Activated CD4-positive, alpha-beta T cell treated with anti-CD3 and anti-CD28 coated beads, Interleukin-2, Interleukin-4, amounts not matched to agents 100 ng/mL and 50 ng/mL, durations not matched to agents 16 hours and 8 hours (primary cell): Measurements from ENCODE around the gene OR2V1.
"Not testable (repeated sequence)": the region's sequence is repeated elsewhere in the genome, so short reads cannot be mapped to it uniquely, and the experiment has no call there.

Experiments
- DNase-seq: peaks from one replicate; pipeline ENCODE4 v3.0.0-alpha.2; 2020; ENCODE audit warnings: low spot score

The OR2V1 gene

DNA sequence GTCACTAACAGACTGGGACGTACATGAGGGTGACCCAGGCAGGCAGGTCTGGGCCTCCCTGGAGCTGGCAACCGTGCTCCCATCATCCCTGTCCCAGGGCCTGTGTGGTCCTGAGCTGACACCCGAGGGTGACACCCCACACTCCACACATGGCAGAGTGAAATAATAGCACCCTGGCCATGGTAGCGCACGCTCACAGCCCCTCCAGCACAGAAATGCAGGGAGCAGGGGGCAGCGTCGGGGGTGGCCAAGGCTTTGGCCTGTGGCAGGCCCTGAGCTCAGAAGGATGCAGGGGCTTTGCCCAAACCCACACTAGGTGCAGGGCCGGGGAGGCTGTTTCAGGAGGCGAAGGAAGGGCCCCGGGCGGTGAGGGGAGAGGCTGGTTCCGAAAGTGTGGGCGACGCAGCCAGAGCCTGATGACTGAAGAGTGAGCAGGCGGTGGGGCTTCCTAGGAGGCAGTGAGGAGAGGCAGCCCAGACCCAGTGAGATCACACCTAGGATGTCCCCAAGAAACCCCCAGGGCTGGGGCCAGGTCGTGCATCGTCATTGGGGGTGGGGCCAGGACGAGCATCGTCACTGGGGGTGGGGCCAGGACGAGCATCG, 29.3 kb upstream of the OR2V1 start:
- DNase-seq = no peak

DNA sequence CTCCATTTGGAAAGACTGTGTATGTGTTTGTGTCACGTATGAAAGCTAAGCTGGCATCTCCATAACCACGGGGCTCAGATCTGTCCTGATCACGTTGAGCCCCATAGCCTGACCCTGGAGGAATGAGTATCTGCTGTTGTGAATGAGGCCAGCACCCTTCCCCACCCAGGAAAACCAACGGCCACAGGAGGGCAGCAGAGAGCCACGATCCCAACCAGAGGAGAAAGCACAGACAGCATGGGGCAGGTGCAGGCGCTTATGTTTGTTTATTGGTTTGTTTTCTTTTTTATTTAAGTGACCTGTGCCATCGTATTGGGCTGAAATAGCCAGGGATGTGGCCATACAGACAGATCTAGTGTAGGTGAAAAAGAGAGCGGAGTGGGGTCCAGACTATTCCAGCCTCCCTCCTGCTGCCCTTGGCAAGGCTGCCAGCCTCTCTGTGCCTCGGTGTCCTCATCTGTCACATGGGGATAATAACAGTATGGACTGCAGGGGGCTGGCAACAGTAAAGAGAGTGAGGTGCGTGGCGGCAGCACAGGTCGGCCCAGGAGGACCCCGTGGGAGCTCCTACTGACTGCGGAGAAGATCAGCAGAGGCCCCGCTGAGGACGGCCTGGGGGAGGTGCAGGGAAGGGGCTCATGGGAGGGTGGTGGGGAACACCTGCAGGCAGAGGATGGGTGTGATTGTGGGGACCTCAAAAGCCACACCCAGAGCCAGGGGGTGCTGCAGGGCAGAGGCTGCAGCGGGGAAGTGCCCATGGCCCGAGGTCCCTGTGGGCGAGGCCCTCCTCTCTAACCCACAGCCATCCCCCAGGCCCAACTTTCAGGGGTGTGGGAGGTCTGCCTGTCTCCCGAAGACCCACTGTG, 28.6 kb upstream of the OR2V1 start:
- peak; percentile 92 for DNase-seq

DNA sequence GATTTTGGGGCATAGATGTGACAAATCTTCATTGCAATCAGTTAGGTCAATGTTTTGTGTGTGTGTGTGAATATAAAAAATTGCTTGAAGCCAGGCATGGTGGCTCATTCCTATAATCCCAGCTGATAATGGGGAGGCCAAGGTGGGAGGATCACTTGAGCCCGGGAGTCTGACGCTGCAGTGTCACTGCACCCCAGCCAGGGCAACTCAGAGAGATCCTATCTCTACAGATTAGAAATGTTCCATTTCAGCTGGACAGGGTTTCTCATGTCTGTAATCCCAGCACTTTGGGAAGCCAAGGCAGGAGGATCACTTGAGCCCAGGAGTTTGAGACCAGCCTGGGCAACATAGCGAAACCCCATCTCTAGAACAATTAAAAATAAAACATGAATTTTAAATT, 27.9 kb upstream of the OR2V1 start:
- DNase-seq = no peak

DNA sequence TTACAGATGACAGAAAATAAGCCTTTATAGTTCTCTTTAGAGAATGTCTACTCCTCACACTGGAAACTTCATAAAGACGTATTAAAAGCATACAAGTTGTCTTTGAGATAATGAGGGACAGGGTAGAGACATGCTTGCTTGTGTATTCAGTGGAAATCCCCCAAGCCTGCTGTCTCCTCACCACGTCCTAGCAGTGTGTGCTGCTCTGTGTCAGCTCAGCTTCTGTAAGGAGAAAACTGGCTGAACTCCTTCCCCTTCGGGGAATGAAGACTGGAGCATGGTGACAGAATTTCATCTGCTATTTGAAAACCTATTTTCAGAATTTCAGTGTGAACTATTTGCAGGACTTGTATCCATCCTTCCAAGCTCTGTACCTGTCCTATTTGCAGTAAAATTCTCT, 25.8 kb upstream of the OR2V1 start:
- DNase-seq = no peak

DNA sequence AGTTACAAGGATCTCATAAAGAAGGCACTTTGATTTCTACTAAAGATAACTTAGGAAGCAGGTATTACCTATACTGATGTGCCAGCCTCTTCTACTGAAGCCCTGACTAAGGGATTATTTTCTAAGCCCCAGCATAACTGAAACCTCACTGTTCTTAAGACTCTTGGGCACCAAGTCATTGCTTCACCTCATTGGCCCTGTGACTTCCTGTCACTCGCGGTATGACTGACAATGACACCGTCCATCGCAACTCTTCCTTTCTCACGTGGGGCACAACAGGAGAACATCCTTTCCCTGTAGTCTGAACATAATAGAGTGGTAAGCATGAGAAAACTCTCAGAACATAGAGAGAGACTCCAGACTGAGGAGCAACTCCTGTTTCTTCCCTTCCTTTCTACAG, 22.8 kb upstream of the OR2V1 start:
- DNase-seq = peak; percentile 58

DNA sequence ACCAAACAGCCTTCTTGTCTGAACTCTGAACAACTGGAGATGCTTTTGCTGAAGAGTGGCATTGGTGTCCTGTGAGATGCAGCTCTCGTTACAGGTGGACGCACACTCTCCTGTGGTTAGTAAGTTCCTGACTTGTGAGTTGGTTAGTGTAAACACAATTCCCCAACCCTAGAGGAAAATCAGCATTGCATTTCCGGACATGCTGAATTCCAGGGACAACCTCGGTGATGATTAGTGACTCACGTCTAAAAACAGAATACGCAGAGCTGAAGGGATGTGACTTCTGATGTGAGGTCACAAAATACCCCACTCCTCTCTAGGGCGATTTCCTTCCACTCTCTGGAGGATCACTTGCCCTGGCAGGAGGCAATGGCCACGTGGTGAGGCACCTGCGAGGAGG, 21.4 kb upstream of the OR2V1 start:
- DNase-seq = no peak

DNA sequence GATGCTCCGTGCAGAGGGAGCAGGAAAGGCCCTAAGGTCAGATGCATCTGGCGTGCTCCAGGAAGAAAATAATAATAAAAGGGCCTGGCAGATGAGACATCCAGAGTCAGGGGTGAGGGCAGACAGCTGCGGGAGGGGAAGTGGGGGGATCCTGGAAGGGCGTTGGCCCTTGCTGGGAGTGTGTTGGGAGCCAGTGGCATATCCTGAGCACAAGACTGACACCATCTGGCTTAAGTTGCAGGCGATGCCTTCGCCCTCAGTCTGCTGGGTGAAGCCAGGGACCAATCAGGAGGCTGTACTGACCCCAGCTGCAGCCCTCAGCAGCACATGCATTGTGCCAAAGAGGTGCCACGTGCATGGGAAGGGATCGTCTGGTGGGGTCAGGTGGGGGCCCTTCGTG, 20.2 kb upstream of the OR2V1 start:
- DNase-seq = no peak

DNA sequence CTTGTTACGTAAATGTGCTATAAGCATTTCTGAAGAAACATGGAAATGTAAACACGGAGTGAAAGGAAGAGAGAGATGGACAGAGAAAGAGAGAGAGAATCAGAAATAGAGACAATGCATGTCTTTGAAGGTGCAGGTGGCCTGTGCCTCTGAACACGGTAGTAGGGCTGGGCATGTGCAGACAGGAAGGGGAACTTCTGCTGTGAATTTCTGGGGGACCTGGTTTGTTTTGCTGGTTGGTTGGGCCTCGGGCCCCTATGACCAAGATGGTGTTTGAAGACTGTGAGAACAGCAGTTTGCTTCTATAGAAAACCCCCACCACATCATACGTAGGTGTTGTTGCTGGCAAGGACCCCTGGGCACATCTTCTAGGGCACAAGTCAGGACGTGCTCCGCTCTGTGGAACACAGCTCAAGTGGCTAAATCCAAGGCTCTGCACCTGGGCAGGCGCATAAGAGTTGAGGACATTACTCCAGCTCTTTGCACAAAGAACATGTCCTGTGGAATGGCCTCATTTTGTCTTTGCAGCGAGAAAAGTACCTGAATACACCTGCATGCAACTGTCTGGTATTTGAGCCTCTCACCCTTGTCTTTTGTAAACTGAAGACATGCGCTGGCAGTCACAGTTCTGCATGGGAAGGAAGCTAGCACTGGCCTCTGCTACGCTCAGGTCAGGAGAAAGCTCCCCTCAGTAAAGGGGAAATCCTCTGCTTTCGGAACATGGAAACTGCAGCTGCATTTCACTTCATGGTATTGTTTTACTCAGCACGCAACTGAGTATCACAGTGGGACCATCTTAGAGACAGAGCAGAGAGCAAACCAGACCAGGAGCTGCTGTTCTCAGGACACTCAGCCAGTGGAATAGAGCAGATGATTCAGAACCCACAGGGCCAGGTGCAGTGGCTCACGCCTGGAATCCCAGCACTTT, 19.1 kb upstream of the OR2V1 start:
- no peak for DNase-seq

DNA sequence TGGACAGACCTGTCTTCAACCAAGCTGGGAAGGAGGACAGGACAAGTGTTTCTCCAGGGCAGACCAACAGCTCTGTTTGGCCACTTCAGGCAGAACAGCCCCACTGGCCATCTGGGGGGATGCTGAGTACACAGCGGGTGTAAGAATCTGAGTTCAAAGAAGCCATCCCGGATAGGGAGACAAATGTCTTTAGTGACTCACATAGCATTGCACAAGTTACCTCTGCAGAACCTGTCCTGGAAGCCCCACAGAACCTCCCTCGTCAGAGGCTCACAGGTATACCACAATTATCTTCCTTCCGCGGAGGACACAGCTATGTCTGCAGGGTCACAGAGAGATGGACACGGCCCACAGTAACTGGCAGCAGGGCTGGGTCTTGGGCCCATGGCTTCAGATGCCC, 18.4 kb upstream of the OR2V1 start:
- no peak for DNase-seq

DNA sequence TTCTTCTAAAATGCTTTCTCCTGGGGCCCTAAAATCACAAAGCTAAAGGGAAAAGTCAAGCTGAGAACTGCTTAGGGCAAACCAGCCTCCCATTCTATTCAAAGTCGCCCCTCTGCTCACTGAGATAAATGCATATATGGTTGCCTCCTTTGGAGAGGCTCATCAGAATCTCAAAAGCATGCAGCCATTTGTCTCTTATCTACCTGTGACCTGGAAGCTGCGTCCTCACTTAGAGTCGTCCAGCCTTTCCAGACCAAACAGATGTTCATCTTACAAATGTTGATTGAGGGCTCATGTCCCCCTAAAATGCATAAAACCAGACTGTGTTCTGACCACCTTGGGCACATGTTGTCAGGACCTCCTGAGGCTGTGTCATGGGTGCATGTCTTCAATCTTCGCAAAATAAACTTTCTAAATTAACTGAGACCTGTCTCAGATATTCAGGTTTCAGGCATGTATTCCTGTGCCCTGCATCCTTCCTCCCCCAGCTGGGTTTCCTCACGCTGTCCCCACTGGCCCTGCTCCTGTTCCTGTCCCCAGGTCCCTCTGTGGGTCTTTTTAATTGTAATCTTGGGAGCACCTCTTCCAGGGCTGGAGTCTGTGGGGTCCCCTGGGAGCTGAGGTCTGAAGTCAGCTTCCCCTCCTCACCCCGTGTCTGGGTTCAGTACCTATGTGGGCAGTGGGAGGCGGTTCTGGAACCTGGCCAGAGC, 16.1 kb upstream of the OR2V1 start, which contains the start of gene OR2V2:
Gene OR2V2, plus strand, starts transcription at position 660 of the 710 bp plus-strand sequence. CDS start 7,357 bp downstream, outside the sequence.
- DNase-seq = not testable (repeated sequence)

DNA sequence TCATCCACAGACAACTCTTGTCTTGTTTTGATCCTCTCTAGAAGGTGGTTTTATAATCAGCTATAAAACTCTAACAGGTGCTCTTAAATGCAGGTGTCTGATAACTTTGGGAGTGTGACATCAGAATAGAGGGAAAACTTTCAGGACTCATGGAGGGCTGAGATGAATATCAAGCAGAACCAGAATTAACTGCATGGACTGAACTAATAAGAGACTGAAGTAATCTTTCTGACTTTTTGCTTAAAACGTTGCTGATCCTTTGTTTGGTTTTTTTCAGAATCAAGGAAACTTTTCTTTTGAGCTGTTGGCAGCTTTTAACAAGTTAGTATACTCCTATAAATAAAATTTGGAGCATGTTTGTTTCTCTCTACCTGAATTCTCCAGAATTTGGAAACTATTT, 14.2 kb upstream of the OR2V1 start:
- no peak for DNase-seq

DNA sequence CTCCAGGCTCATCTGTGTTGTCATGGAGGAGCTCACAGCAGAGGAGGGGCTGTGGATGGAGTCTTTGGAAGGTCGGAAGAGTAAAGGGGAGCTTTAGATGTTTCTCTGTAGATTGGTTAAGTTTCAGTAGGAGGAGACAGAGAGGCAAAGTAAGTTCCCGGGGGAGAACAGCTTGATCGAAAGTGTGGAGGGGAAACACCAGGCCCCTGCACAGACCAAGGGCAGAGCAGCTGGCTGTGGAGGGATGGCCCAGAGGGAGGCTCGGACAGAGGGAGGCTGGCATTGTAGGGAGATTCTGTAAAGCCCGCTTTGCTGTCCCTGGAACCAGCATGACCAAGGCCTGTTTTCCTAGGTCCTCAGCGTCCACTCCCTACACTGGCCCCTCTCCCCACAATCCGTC, 11.1 kb upstream of the OR2V1 start:
- DNase-seq = no peak

DNA sequence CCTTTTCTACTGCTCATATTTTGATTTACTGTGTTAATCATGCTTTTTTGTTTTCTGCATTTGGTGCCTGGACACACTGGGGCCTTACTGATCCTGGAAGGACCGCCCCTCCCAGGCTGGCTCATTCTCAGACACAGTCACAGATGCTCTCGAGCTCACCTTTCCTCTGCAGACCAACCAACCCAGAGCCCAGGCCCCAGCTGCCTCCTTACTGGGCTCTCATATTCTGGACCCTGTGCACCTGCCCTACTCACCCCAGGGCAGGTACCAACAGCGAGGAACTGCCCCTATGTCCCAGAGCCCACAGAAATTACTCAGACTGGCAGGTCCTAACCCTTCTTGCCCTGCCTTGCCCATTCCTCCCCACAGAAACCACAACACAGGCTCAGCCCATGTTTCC, 9.8 kb upstream of the OR2V1 start:
- no peak for DNase-seq

DNA sequence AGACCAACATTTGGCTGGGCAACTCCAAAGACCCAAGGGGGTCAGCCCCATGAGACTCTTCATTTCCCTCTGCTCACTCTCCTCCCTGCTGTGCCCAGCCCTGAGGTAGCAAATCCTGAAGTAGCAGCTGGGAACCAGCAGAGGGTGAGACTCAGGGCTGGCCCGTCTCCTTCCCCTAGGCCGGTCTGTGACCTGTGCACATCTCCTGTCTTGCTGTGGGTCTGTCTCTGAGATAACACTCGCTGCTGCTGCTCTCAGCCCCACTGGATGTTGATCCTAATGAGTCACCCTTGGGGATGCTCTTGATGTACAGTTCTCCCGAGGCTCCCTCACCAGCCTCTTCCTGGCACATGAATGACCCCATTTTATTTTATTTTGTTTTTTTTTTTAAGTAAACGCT, 7.3 kb upstream of the OR2V1 start:
- DNase-seq = no peak

DNA sequence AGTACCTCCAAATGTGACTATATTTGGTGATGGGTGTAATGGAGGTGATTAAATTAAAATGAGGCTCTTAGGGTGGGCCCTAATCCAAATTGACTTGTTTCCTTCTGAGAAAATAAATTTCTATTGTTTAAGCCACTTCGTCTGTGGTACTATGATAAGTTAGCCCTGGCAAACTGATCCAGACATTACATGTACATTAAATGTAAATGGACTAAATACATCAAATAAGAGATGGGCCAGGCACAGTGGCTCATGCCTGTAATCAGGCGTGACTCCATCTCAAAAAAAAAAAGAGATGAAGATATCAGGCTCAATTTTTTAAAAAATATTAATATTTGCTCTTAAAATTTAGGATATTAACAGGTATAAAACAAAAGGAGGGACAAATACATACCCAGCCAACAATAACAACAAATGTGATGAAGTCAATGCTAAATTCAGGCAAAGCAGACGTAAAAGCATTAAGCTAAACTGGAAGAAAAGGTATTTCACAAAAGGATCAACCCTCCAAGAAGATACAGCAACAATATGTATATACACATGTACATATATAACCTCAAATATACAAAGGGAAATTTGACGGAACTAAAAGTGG, 5.5 kb upstream of the OR2V1 start:
- DNase-seq = no peak

DNA sequence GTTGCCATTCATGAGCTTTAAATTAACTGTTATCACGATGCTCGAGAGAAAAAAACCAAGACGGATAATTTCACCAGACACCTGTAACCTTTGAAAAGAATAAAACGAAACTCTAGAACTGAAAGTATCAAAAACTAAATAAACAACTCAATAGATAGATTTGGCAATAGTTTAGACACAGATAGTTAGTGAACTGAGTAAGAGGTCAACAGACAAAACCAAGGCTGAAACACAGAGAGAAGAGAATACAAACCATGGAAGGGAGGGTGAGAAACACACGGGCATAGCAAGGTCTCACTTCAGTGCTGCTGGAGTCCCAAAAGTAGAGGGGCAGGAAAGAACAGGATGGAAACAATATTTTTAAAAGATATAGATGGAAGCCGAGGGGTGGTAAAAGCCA, 3.3 kb upstream of the OR2V1 start:
- DNase-seq = no peak

DNA sequence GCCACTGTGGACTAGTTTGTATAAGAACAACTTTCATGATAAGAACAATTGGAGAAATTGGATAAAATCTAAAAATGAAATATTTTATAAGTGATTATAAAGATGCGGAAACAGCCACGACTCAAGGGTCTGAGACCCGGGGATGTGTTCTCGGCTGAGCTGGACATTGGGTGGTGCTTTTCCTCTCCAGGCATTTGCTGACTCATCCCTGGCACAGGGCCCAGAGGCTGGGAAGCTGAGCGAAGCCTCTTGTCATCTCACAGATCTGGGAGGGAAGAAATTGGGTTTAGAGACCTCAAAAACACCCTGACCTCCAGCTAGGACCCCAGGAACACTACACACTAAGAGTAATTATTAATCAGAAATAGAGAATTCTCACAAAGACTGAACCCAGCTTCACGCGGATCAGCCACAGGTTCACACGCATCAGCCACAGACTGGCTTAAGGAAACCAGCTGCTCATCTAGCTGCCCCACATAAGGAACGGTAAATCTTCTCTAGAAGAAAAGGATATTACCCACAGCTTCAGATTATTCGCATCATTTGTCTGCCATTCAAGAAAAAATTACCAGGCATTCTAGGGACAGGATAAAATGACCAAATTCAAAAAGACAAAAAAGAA, 2.8 kb upstream of the OR2V1 start:
- no peak for DNase-seq

DNA sequence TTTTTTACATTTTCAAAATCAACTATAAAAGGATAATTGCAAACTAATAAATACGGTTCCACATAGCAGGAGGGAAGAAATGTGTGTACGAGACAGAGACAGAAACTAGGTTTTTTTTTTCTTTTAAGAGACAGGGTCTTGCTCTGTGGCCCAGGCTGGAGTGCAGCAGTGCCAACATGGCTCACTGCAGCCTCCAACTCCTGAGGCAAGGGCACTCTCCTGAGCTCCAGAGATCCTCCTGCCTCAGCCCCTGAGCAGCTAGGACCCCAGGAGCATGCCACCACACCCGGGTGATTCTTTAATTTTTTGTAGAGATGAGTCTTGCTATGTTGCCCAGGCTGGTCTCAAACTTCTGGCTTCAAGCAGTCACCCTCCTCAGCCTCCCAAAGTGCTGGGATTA, 2.1 kb upstream of the OR2V1 start:
- DNase-seq = no peak

DNA sequence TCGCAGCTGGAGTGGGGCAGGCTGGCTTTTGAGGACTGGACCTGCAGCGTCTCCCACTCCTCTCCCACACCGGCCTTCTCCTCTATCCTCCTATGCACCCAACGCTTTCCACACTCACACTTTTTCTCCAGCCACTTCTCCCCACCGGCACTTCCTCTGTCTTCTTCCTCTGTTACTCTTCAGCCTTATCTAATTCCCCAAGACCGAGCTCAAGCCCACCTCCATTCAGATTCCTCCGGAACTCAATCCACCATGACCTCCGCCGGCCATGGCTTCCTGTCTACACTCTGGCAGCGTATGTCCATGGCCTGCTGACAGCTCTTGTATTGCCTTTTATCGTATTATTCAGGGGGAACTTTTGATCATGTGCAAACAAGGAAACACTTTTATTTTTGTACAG, 545 bp upstream of the OR2V1 start:
- no peak for DNase-seq

DNA sequence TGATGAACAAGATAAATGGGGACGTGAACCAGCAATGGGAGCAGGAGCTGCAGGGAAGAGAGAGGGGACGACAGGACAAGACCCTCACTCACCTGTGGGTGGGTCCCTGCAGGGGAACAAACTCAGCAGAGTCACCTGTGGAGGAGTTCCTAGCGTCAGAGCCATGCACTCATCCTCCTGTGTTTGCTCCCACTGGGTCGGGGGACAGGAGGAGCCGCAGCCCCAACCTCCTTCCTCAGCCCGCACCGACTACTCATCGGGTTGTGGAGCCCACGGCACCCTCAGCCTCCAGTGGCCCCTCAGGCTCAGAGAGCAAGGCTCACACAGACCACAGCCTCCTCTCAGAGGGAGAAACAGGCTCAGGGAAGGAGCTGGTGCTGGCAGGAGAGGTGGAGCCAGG, 888 bp downstream of the OR2V1 start:
- not testable (repeated sequence) for DNase-seq

DNA sequence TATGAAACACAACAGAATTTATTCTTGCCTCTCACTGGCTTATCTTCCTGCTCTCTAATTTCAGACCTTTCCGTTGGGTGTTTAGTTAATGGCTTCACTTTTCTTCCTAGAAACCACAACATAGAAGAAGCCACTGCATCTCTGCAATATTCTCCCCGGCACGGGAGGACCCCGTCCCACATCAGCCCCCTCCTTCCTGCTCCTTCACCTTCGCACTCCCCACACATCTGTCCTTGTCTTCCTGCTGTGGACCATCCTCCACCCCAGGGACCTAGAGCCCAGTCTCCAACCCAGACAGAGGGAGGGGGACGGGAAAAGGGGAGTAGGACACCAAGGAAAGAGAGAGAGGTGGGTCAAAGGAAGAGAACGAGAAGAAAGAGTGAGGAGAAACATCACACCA, 1.4 kb downstream of the OR2V1 start:
- DNase-seq = no peak
